Choroid plexus epithelial cell (primary cell): ENCODE results near the gene GPR31.

Experiments used
- DNase-seq: peaks from one replicate; pipeline ENCODE4 v3.0.0-alpha.2; 2010; ENCODE audit warnings: low read depth
- H3K4me3 ChIP-seq: 2 replicates; pipeline ENCODE4 v1.5.1; 2011; ENCODE audit warnings: low read depth, mild to moderate bottlenecking, control low read depth, low read length, moderate library complexity
- TF ChIP-seq, protein P1 (sequence below): conservative IDR thresholded peaks from 2 replicates; pipeline ENCODE4 v1.5.1; 2011; ENCODE audit warnings: low read depth, mild to moderate bottlenecking, control low read depth, inconsistent platforms, low read length, moderate library complexity

Gene GPR31

DNA sequence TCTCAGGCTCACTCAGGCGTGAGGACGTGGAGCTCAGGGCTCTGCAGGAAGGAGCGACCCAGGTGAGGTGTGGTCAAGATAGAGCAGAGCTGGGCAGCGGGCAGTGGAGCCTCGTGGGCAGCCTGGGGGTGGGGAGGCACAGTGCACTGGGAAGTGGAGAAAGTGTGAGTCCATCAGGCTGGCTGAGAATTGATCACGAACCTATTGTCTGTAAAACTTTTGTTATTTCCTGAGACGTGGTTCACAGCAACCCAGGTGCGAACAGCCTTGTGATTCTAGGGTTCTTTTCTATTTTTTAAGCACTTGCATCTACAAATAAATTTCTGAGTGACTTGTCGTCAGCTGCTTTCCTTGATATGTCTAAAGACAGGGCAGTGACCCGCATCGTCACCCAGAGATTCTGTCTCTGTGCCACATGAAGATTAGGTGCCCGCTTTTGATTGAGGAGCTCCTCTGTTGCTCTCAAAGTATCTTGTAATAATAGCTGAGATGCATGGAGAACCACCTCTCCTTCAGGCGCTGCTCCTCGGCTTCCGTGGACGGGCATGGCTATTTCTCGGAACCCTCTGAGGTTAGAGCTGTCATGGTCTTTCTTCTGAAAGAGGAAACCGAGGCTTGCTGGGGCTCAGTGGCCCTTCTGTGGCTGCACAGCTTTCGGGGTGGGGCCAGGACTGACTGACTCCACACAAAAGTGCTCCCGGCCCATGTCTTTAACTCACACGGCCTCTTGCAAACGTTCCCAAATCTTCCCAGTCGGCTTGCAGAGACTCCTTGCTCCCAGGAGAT, 35.5 kb downstream of the GPR31 start:
- H3K4me3 ChIP-seq, result no peak overlapping the region
- TF ChIP-seq, protein P1, sequence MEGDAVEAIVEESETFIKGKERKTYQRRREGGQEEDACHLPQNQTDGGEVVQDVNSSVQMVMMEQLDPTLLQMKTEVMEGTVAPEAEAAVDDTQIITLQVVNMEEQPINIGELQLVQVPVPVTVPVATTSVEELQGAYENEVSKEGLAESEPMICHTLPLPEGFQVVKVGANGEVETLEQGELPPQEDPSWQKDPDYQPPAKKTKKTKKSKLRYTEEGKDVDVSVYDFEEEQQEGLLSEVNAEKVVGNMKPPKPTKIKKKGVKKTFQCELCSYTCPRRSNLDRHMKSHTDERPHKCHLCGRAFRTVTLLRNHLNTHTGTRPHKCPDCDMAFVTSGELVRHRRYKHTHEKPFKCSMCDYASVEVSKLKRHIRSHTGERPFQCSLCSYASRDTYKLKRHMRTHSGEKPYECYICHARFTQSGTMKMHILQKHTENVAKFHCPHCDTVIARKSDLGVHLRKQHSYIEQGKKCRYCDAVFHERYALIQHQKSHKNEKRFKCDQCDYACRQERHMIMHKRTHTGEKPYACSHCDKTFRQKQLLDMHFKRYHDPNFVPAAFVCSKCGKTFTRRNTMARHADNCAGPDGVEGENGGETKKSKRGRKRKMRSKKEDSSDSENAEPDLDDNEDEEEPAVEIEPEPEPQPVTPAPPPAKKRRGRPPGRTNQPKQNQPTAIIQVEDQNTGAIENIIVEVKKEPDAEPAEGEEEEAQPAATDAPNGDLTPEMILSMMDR, result no peak
- no peak for DNase-seq

- no peak overlapping the region for H3K4me3 ChIP-seq
- TF ChIP-seq, protein P1, result no peak
- DNase-seq, result no peak
Observed at GRCh38 chr6:167121335-167121841, 36.4 kb downstream of the GPR31 start.

DNA sequence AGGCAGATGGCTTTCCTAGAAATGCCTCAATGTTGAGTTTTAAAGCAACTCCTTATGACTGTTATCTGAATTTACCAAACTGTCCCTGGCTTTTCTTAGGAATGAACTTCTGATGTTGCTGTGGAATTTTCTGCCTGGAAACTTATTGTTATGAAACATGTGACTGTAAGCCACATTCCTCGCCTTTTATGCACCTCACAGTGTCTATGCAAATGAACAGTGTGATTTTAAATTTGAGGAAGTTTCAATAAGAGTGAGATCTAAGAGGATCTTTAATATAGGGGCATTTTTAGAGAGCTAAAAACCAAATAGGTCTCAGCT, 37.2 kb downstream of the GPR31 start:
- H3K4me3 ChIP-seq, result no peak overlapping the region
- no peak for DNase-seq
- TF ChIP-seq, protein P1, result no peak

DNA sequence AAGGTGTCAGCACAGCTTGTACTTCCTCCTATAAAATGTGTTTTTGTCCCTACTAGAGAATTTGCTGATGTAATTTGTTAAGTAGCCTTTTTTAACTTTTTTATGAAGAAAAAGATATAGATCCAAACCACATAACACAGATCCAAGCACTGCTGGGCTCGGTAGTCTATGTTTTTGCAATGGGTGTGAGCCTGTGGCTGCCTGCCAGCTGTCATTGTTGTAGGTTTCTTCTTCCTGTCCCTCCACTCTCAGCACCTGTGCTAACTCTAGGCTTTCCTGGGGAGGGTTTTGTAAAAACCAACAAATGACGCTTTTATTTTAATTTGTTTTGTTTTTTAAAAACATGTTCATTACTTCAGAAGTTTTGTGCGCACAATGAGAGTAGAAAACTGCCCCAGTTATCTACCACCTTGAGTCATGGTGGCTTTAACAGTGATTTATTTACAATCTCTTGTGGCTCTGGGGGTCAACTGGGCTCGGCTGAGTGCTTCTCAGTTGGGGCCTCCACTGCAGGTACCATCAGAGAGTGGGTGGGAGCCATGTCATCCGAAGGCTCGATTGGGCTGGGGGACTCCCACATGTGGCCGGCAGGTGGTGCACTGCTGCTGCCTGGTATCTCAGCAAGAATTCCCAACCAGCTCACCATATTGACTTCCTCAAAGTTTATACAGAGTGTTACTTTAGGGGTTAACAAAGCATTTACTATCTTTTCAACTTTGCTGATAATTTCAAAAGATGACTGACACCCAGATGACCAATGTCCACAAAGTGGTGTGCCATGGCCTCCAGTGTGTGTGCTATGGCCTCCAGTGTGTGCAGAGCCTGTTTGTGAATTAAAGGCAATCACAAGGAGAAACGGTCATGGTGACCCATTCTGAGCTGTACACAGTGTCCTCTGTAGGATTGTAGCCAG, 37.9 kb downstream of the GPR31 start:
- TF ChIP-seq, protein P1, result no peak
- no peak overlapping the region for H3K4me3 ChIP-seq
- DNase-seq, result no peak

DNA sequence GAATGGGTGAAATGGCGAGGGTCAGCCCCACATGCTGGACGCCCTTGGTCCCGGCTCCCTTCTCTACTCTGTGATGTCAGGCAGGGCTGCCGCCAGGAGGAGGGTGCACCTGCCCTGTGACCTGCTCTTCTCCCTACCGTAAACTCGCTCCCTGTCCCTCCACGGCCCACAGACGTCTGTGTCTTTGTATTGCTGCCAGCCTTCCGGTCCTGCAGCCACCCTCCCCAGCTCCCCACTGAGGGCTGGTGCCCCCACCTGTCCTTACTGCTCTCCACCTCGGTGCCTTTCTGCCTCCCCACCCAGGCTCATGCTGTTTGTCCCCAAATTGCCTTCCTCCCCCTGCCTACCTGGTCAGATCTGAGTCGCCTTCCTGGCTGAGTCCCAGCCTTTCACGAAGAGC, 38.9 kb downstream of the GPR31 start:
- DNase-seq, result no peak
- TF ChIP-seq, protein P1, result no peak
- no peak overlapping the region for H3K4me3 ChIP-seq

DNA sequence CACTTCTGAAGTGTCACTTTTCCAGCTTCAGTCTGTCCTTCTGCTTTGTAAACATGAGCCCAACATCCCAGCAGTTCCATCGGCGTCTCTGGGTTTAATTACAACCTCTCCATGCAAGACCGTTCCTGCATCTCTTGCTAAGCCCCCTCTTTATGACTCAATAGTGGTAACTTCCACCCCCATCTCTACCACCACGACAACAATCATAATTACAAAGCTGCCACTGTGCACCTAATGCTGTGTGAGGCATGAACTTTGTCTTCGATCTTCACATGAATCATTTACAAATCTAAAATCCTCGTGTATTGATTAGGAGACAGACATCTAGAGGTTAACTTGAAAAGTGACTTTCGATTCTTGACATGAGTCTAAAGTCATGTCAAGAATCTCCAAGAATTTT, 39.8 kb downstream of the GPR31 start:
- TF ChIP-seq, protein P1, result no peak
- no peak for DNase-seq
- no peak overlapping the region for H3K4me3 ChIP-seq

DNA sequence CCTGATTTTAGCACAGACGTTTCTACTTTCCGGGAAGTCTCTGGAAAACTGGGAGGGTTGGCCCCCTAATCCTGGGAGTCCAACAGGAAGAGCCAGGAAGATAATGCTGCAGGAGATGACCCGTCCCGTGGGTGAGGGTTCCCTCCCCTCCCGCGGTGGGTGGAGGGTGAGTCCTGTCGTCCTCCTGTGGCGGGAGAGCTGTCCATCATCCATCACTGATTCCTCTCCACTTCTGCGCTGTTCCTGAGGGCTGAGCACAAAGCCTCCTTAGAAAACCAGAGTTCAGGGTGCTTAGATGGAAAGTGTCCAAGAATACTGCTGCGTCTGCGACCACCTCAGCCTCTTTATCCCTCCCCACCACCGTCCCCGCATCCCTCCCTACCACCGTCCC, 40.9 kb downstream of the GPR31 start:
- H3K4me3 ChIP-seq, result no peak overlapping the region

More for the DNA sequence above, 40.9 kb downstream of the GPR31 start:
- no peak for DNase-seq
- TF ChIP-seq, protein P1, result no peak
